Progenitor cell of endocrine pancreas (in vitro differentiated cells): ENCODE data around the gene TXN2. TPM values are rescaled to one million over a fixed set of nuclear protein-coding genes. Genes with fewer than 3 reads are reported as not detected.
"Not testable (repeated sequence)": the region's sequence is repeated elsewhere in the genome, so short reads cannot be mapped to it uniquely, and the experiment has no call there.

Experiments used
- DNase-seq: peaks from one replicate; pipeline ENCODE4 v3.0.0; 2021; ENCODE audit warnings: low spot score; ENCODE audit not compliant: unreplicated experiment
- H3K27ac Mint-ChIP-seq: 2 replicates; pipeline ENCODE4 v1.8.0; 2021; ENCODE audit warnings: mild to moderate bottlenecking, moderate library complexity, mixed read lengths
- H3K27me3 Mint-ChIP-seq: 2 replicates; pipeline ENCODE4 v1.8.0; 2021; ENCODE audit warnings: mixed read lengths
- H3K36me3 Mint-ChIP-seq: 2 replicates; pipeline ENCODE4 v1.8.0; 2022; ENCODE audit warnings: mixed read lengths; ENCODE audit not compliant: insufficient read depth
- H3K4me1 Mint-ChIP-seq: 2 replicates; pipeline ENCODE4 v1.8.0; 2021; ENCODE audit warnings: low read depth, mixed read lengths
- H3K4me3 Mint-ChIP-seq: 2 replicates; pipeline ENCODE4 v1.8.0; 2021; ENCODE audit warnings: low read depth, mild to moderate bottlenecking, moderate library complexity, mixed read lengths
- H3K9me3 Mint-ChIP-seq: 2 replicates; pipeline ENCODE4 v1.8.0; 2021; ENCODE audit warnings: low read depth, mixed read lengths
- total RNA-seq: library from RNA; stranded (reverse); gene quantifications from 2 replicates; pipeline ENCODE4 v1.2.1, GENCODE V29; 2021
- TF ChIP-seq, protein P1 (sequence below): fragments of 200-600 bp; sonication (generic); IDR thresholded peaks from one replicate; pipeline ENCODE4 v1.5.0; 2021; ENCODE audit warnings: antibody characterized with exemption, mild to moderate bottlenecking; ENCODE audit not compliant: unreplicated experiment

Gene TXN2
- total RNA-seq, 1 donor from 2014 or later = 59.6 TPM

DNA sequence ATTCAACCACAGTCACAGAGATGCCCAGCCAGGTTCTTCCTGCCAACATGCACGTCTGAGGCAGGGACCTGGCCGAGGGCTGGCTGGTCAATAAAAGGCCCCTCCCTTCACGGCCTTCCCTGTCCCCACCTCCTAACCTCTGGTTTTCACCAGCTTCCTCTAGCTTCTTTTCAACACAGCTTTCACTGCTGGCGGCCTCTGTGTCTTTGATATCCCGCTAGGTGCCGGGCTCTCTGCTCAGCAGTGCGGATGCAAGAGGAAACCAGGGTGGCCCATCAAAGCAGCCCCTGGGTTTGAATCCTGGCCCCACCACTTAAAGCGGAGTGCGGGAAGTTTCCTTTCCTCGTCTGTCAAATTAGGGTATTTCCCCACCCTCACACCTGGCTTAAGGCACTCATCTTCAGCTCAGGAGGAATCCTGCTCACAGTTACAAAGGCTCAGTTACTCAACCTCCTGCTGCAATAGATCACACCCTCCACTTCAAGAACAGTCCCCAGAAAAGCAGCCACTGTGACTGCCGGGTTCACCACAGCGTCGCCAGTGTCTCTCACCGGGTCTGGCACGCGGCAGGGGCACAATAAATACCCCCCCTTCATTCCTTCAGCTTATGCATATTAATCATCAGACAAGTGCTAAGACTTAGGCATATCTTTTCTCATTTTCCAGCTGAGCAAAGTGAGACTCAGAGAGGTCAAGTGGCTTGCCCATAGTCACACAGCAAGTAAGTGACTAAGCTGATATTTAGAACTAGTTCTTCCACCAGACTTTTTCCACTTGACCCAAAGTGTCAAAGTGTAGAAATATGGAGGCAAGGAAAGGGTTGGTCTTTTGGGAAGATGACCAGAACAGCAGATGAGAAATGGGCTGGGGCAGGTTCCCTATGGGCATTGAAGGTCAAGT is 45.7 kb downstream of the TXN2 start:
- Mint-ChIP-seq H3K27ac (peak overlapping the region; percentile 71), H3K36me3 (no peaks in the 10 kb centered on the region), H3K4me1 (peaks cover 34% of the 10 kb centered on the region), H3K4me3 (no peak overlapping the region), H3K9me3 (no peaks in the 10 kb centered on the region), H3K27me3 (no peaks in the 10 kb centered on the region)
- TF ChIP-seq, protein P1, sequence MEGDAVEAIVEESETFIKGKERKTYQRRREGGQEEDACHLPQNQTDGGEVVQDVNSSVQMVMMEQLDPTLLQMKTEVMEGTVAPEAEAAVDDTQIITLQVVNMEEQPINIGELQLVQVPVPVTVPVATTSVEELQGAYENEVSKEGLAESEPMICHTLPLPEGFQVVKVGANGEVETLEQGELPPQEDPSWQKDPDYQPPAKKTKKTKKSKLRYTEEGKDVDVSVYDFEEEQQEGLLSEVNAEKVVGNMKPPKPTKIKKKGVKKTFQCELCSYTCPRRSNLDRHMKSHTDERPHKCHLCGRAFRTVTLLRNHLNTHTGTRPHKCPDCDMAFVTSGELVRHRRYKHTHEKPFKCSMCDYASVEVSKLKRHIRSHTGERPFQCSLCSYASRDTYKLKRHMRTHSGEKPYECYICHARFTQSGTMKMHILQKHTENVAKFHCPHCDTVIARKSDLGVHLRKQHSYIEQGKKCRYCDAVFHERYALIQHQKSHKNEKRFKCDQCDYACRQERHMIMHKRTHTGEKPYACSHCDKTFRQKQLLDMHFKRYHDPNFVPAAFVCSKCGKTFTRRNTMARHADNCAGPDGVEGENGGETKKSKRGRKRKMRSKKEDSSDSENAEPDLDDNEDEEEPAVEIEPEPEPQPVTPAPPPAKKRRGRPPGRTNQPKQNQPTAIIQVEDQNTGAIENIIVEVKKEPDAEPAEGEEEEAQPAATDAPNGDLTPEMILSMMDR = no peak
- no peak for DNase-seq

DNA sequence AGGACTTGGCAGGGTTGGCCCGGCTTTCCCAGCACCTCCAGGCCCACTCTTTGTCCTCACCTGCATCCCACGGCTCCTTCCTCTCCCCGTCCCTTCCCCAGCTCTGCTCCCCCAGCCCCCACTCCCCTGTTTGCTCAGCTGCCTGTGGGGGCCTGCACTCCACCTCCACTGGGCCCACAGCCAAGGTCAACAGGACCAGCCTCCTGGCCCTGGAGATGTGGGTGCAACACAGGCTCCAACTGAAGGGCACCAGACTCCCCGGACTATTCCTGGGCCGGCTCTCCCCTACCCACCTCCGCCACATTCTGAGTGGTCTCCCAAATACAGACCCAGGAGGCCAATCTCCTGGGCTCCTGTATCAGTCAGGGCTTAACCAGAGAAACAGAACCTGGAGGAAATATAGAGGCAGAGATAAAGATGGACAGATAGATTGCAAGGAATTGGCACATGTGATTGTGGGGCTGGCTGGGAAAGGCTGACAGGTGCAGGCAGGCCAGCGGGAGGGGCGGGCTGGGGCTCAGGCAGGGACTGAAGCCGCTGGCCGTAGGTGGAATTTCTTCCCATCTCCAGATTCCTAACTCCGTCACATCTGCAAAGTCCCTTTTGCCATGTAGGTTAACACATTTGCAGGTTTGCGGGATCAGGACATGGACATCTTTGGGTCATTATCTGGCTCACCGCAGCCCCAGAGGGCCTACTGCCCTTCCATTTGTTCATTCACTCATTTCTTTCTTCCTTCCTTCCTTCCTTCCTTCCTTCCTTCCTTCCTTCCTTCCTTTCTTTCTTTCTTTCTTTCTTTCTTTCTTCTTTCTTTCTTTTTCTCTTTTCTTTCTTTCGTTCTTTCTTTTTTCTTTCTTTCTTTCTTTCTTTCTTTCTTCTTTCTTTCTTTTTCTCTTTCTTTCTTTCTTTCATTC is 47.9 kb downstream of the TXN2 start:
- TF ChIP-seq, protein P1 = no peak
- no peak overlapping the region for H3K4me3 Mint-ChIP-seq
- H3K27ac Mint-ChIP-seq = peak overlapping the region; percentile 95
- no peaks in the 10 kb centered on the region for H3K27me3 Mint-ChIP-seq
- peaks cover 27% of the 10 kb centered on the region for H3K4me1 Mint-ChIP-seq
- H3K36me3 Mint-ChIP-seq = no peaks in the 10 kb centered on the region
- DNase-seq = no peak
- no peaks in the 10 kb centered on the region for H3K9me3 Mint-ChIP-seq

DNA sequence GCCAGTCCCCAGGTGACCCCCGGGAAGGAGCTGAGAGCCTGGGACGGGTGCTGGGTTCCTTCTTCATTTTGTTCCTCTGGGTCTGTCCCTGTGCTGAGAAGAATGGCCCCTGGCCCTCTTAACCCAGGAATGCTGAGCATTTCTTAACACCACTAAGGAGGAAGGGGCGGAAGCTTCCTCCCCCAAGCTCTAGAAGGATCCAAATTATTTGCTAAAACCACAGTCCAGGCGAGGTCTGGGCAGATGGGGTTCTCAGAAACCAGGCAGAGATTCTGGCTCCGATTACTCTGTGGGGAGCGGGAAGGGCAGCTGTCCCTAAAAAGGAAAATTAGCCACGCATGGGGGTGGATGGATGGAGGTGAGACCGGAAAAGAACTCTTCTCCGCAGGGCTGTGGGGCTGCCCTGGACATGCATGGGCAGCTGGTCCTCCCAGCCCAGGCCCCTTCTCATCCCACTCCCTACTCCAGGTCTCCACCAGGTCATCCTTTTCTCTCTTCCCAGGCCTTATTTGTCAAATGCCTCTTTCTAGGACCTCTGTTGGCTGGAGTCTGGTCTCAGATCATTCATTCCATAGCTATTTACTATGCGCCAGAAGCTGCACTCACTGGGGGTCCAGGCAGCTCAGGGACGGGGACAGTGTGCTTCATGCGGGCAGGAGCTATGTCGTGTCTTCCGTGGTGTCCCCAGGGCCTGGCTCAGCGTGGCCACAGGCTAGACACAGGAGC is 48.7 kb downstream of the TXN2 start:
- peak overlapping the region; percentile 83 for H3K27ac Mint-ChIP-seq
- no peaks in the 10 kb centered on the region for H3K27me3 Mint-ChIP-seq
- H3K4me3 Mint-ChIP-seq = no peak overlapping the region
- H3K9me3 Mint-ChIP-seq = no peaks in the 10 kb centered on the region
- TF ChIP-seq, protein P1 = no peak
- DNase-seq = no peak
- peaks cover 27% of the 10 kb centered on the region for H3K4me1 Mint-ChIP-seq
- no peaks in the 10 kb centered on the region for H3K36me3 Mint-ChIP-seq

DNA sequence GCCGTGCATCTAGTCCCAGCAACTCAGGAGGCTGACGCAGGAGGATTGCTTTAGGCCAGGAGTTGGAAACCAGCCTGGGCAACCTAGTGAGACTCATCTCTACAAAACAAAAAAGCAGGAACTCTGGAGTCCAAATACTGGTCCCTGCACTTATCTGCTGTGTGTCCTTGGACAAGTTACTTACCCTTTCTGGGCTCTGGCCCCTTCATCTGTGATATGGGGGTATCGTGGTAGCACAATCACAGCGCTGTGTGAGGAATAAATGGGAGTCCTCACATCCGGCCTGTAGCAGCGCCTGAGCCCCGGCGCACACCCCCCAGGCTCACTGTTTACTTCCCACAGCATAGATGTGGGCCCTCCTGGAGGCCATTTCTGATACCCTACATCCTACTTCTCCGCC is 49.5 kb downstream of the TXN2 start:
- Mint-ChIP-seq H3K4me1 (peaks cover 27% of the 10 kb centered on the region), H3K36me3 (no peaks in the 10 kb centered on the region), H3K27ac (no peak overlapping the region), H3K4me3 (no peak overlapping the region), H3K27me3 (no peaks in the 10 kb centered on the region), H3K9me3 (no peaks in the 10 kb centered on the region)
- DNase-seq = no peak
- TF ChIP-seq, protein P1 = no peak

DNA sequence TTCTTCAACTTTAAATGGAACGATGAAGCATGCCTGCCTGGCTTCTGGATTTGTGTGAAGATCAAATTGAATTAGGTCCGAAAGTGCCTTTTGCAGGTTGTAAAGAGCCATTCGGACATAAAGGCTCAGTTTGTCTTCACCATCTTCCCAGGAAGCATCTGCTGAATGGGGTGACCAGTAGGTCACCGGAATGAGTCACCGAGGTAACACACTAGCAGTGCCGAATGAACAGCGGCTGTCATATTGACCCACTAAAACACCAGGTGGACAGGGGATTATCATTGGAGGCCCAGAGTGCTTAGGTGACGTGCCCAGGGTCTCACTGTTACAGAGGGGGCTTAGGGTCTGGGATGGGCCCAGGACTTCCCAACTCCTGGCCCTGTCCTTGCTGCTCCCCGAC is 50.6 kb downstream of the TXN2 start:
- no peak overlapping the region for H3K4me3 Mint-ChIP-seq
- DNase-seq = no peak
- H3K9me3 Mint-ChIP-seq = no peaks in the 10 kb centered on the region
- H3K4me1 Mint-ChIP-seq = peaks cover 26% of the 10 kb centered on the region
- H3K27ac Mint-ChIP-seq = no peak overlapping the region
- H3K36me3 Mint-ChIP-seq = no peaks in the 10 kb centered on the region
- no peaks in the 10 kb centered on the region for H3K27me3 Mint-ChIP-seq
- TF ChIP-seq, protein P1 = no peak

DNA sequence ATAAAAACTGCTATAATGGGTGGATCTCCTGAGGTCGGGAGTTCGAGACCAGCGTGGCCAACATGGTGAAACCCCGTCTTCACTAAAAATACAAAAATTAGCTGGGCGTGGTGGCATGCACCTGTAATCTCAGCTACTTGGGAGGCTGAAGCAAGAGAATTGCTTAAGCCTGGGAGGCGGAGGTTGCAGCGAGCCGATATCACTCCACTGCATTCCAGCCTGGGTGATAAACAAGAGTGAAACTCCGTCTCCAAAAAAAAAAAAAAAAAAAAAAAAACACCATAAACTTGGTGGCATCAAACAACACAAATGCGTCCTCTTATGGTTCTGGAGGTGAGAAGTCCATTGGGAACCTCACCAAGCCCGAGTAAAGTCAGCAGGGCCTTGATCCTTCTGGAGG is 53.5 kb downstream of the TXN2 start:
- not testable (repeated sequence) for H3K27ac Mint-ChIP-seq, DNase-seq, H3K27me3 Mint-ChIP-seq, H3K36me3 Mint-ChIP-seq, H3K4me1 Mint-ChIP-seq, H3K9me3 Mint-ChIP-seq, H3K4me3 Mint-ChIP-seq
